ENCODE measurements around the gene MTTP. TPM values are rescaled to one million over a fixed set of nuclear protein-coding genes. Genes with fewer than 3 reads are reported as not detected.
"Not testable (repeated sequence)": the region's sequence is repeated elsewhere in the genome, so short reads cannot be mapped to it uniquely, and the experiment has no call there.

The MTTP gene
- not detected in 3 replicates for total RNA-seq
- long read RNA-seq: 0 reads

DNA sequence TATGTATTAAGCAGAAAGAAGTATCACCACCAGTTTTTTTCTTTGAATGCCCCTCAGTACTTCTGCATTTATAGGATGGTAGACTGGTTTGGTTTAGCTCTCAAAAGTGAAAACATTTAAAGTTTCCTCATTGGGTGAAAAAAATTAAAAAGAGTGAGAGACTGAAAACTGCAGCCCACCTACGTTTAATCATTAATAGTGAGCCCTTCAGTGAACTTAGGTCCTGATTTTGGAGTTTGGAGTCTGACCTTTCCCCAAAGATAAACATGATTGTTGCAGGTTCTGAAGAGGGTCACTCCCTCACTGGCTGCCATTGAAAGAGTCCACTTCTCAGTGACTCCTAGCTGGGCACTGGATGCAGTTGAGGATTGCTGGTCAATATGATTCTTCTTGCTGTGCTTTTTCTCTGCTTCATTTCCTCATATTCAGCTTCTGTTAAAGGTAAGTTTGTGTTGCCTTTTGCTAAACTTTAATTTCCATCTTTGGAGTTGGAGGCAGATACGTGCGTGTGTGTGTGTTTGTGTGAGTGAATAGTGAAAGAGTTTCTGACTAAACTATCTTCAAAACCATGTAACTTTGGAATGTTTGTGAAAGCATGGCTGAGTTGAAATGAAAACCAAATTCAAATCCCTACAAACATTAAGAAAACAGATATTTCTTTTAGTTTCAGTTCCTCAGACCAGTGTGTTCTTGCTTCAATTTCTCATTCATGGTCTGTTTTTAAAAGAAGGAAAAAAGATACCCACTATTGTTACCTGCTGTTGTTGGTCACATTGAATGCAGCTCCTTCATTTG is at the start of gene MTTP:
MTTP (plus strand) TSS at position 295 of the 795 bp plus-strand sequence; CDS start at position 381, 86 bp downstream.
- Mint-ChIP-seq H3K36me3 (ENCODE audit: low read depth) (no peaks in the 10 kb centered on the region), H3K4me3 (ENCODE audit: unreplicated experiment) (no peak within 1 kb of the TSS), H3K27me3 (ENCODE audit: low read depth) (peaks cover 29% of the 10 kb centered on the region), H3K27ac (ENCODE audit: unreplicated experiment) (no peak within 1 kb of the TSS), H3K9me3 (ENCODE audit: low read depth) (no peaks in the 10 kb centered on the region), H3K4me1 (ENCODE audit: low read depth) (peaks cover 3% of the 10 kb centered on the region)
- TF ChIP-seq, protein P1, sequence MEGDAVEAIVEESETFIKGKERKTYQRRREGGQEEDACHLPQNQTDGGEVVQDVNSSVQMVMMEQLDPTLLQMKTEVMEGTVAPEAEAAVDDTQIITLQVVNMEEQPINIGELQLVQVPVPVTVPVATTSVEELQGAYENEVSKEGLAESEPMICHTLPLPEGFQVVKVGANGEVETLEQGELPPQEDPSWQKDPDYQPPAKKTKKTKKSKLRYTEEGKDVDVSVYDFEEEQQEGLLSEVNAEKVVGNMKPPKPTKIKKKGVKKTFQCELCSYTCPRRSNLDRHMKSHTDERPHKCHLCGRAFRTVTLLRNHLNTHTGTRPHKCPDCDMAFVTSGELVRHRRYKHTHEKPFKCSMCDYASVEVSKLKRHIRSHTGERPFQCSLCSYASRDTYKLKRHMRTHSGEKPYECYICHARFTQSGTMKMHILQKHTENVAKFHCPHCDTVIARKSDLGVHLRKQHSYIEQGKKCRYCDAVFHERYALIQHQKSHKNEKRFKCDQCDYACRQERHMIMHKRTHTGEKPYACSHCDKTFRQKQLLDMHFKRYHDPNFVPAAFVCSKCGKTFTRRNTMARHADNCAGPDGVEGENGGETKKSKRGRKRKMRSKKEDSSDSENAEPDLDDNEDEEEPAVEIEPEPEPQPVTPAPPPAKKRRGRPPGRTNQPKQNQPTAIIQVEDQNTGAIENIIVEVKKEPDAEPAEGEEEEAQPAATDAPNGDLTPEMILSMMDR (IDR thresholded peaks at IDR 0.05): no peak
- DNase-seq (ENCODE audit: low spot score): no peak

GRCh38 chr4:99529228-99529627 is 45.4 kb upstream of the MTTP start:
- no peak for DNase-seq (ENCODE audit: low spot score)

DNA sequence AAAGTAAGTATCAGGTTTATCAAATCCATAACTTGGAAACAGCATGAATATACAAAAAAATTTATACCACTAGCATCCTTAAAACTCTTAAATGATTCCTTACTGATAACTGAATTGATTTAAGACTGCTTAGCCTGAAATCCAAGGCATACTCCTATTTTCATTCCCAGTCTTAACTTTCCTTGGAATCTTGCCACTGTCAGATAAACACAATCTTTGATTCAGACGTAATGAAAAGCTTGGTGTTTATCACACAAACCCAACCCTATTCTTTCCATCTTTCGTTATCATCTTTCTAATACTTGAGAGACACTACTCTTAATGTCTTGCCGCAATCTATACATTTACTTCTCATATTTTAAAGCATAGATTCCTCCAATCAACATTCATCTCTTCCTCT is 44.7 kb upstream of the MTTP start:
- H3K27me3 Mint-ChIP-seq (ENCODE audit: low read depth): peaks cover 32% of the 10 kb centered on the region
- DNase-seq (ENCODE audit: low spot score): no peak

More at GRCh38 chr4:99529228-99529627, 45.4 kb upstream of the MTTP start:
- Mint-ChIP-seq H3K36me3 (ENCODE audit: low read depth) (no peaks in the 10 kb centered on the region), H3K4me3 (ENCODE audit: unreplicated experiment) (no peak overlapping the region), H3K9me3 (ENCODE audit: low read depth) (peaks cover 4% of the 10 kb centered on the region), H3K4me1 (ENCODE audit: low read depth) (no peaks in the 10 kb centered on the region), H3K27me3 (ENCODE audit: low read depth) (peaks cover 32% of the 10 kb centered on the region), H3K27ac (ENCODE audit: unreplicated experiment) (no peak overlapping the region)
- TF ChIP-seq, protein P1 (IDR thresholded peaks at IDR 0.05): no peak

GRCh38 chr4:99534699-99535098 is 39.9 kb upstream of the MTTP start:
- H3K4me3 Mint-ChIP-seq (ENCODE audit: unreplicated experiment); H3K4me1 Mint-ChIP-seq (ENCODE audit: low read depth); H3K36me3 Mint-ChIP-seq (ENCODE audit: low read depth); DNase-seq (ENCODE audit: low spot score); H3K9me3 Mint-ChIP-seq (ENCODE audit: low read depth); H3K27ac Mint-ChIP-seq (ENCODE audit: unreplicated experiment): not testable (repeated sequence)
- H3K27me3 Mint-ChIP-seq (ENCODE audit: low read depth): peaks cover 13% of the 10 kb centered on the region

More for the DNA sequence above, 44.7 kb upstream of the MTTP start:
- Mint-ChIP-seq H3K36me3 (ENCODE audit: low read depth) (no peaks in the 10 kb centered on the region), H3K27ac (ENCODE audit: unreplicated experiment) (no peak overlapping the region), H3K9me3 (ENCODE audit: low read depth) (peaks cover 4% of the 10 kb centered on the region), H3K4me1 (ENCODE audit: low read depth) (no peaks in the 10 kb centered on the region), H3K4me3 (ENCODE audit: unreplicated experiment) (no peak overlapping the region)
- TF ChIP-seq, protein P1 (IDR thresholded peaks at IDR 0.05): no peak

DNA sequence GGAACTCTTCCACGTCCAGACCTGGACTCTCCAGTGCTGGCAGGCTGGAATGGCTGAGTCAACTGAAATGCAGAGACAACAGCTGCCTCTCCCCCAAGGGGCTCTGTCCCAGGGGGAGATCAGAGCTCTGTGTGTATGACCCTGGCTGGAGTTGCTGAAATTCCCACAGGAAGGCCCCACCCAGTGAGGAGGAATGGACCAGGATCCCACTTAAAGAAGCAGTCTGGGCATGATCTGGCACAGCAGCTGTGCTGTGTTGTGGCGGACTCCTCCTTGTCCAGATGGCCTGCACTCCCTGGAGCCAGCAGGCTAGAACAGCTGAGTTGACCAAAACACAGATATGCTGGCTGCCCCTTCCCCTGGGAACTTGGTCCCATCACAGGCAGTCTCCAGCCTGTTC is 38.4 kb upstream of the MTTP start:
- Mint-ChIP-seq H3K27me3 (ENCODE audit: low read depth) (peaks cover 13% of the 10 kb centered on the region), H3K27ac (ENCODE audit: unreplicated experiment) (no peak overlapping the region), H3K36me3 (ENCODE audit: low read depth) (no peaks in the 10 kb centered on the region), H3K4me3 (ENCODE audit: unreplicated experiment) (no peak overlapping the region), H3K4me1 (ENCODE audit: low read depth) (no peaks in the 10 kb centered on the region), H3K9me3 (ENCODE audit: low read depth) (peaks cover 4% of the 10 kb centered on the region)
- TF ChIP-seq, protein P1 (IDR thresholded peaks at IDR 0.05): no peak
- DNase-seq (ENCODE audit: low spot score): peak; percentile 49

DNA sequence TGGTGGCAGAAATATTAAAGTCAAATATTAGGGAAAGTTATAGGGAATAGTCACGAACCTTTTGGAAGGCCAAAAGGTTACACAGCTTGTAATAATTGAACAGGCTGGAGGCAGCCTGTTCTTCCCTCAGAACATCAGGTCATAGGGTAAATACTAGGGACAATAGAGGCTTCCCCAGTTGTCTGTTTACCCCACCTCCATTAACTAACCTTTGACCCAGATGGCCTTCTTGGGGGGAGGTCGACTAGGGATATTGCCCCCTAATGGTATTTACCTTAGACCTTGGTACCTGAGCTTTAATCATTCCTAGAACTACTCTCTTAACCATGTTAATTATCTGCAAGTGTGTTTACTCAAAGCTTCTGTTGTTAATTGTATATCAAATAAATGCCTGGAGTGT is 37.8 kb upstream of the MTTP start:
- Mint-ChIP-seq H3K27ac (ENCODE audit: unreplicated experiment) (no peak overlapping the region), H3K4me3 (ENCODE audit: unreplicated experiment) (no peak overlapping the region), H3K36me3 (ENCODE audit: low read depth) (no peaks in the 10 kb centered on the region), H3K27me3 (ENCODE audit: low read depth) (peaks cover 10% of the 10 kb centered on the region), H3K4me1 (ENCODE audit: low read depth) (no peaks in the 10 kb centered on the region), H3K9me3 (ENCODE audit: low read depth) (peaks cover 4% of the 10 kb centered on the region)
- no peak for DNase-seq (ENCODE audit: low spot score)
- TF ChIP-seq, protein P1 (IDR thresholded peaks at IDR 0.05): no peak
